Thoracic aorta (tissue), 2 donors: Measurements from ENCODE around the gene ATP6V0A4. TPM values are rescaled to one million over a fixed set of nuclear protein-coding genes. Genes with fewer than 3 reads are reported as not detected.

ENCODE experiments used
- ATAC-seq: fragments of 150-250 bp; one replicate; pipeline ENCODE4 v1.8.0; 2017; ENCODE audit warnings: low read depth; ENCODE audit not compliant: insufficient number of reproducible peaks, low FRiP score
- DNase-seq: peaks from one replicate; pipeline ENCODE4 v3.0.0-alpha.2; 2020; ENCODE audit warnings: low spot score
- H3K27ac ChIP-seq, 2 donors: fragments of 200-600 bp; sonication (generic); 1 replicate in 1 of 2; 2 replicates in 1 of 2; pipeline ENCODE4 v1.5.1; 2016; ENCODE audit warnings: mild to moderate bottlenecking in 2 of 2, moderate library complexity in 2 of 2
- H3K27me3 ChIP-seq: fragments of 200-600 bp; sonication (generic); replicated peaks from 2 replicates; pipeline ENCODE4 v1.6.0; 2016; ENCODE audit warnings: mild to moderate bottlenecking; ENCODE audit not compliant: insufficient read depth
- H3K36me3 ChIP-seq: fragments of 200-600 bp; sonication (generic); one replicate; pipeline ENCODE4 v1.5.1; 2016
- H3K4me1 ChIP-seq, 2 donors: fragments of 200-600 bp; sonication (generic); 1 replicate in 1 of 2; 2 replicates in 1 of 2; pipeline versions ENCODE4 v1.5.1 to v1.6.0; 2016; ENCODE audit warnings: low read depth in 2 of 2, mild to moderate bottlenecking in 1 of 2; ENCODE audit not compliant: control insufficient read depth in 1 of 2
- H3K4me3 ChIP-seq: fragments of 200-600 bp; sonication (generic); 2 replicates; pipeline ENCODE4 v1.5.1; 2016; ENCODE audit warnings: mild to moderate bottlenecking
- H3K9me3 ChIP-seq: fragments of 200-600 bp; sonication (generic); 2 replicates; pipeline ENCODE4 v1.5.1; 2016
- CTCF ChIP-seq: fragments of 200-600 bp; sonication (generic); IDR thresholded peaks from one replicate; pipeline ENCODE4 v1.5.1; 2019; ENCODE audit warnings: antibody characterized with exemption
- total RNA-seq, 2 donors: library from RNA; depleted of rRNA; stranded (reverse); fragments of >200 nt; gene quantifications; one replicate each; pipeline versions ENCODE4 v1.1.0 to v1.2.3, GENCODE V29; 2016

The ATP6V0A4 gene
- total RNA-seq, result not detected

GRCh38 chr7:138797715-138798320 lies at the start of gene ATP6V0A4, which contains the start of gene TMEM213:
TSS of gene ATP6V0A4 (minus strand) at chr7:138798196. CDS start at chr7:138771247, 26,949 bp downstream.
TSS of gene TMEM213 (plus strand) at chr7:138797994. CDS start at chr7:138798105, 111 bp downstream.
- no peak for ATAC-seq
- Histone ChIP-seq H3K9me3 (no peaks in the 10 kb centered on the region), H3K4me3 (no peak within 1 kb of the TSS), H3K4me1 (no peaks in the 10 kb centered on the region), H3K27me3 (no peaks in the 10 kb centered on the region), H3K36me3 (no peaks in the 10 kb centered on the region), H3K27ac (no peak within 1 kb of the TSS)
- no peak for TF ChIP-seq CTCF
- no peak for DNase-seq

DNA sequence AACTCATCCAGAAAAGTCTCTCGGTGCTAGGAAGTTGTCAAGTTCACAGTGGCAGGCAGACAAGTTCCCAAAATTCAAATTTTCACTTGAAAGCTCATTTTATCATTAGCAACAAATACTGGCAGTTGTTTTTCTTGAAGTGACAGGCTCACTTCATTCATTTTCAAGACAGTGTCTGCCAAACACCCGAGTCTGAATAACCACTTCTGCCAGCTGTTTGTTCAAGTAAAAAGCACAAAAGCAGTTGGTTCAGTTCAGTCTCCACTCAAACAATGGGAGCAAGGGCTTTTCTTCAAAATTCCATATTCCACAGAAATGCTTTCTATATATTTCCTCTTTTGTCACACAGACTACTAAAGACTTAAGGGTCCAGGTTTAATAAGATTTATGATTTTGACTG lies 47.7 kb upstream of the ATP6V0A4 start:
- no peaks in the 10 kb centered on the region for H3K4me1 ChIP-seq
- H3K27ac ChIP-seq, result no peak overlapping the region
- no peak overlapping the region for H3K4me3 ChIP-seq
- no peak for TF ChIP-seq CTCF
- no peak for DNase-seq
- H3K36me3 ChIP-seq, result no peaks in the 10 kb centered on the region
- ATAC-seq, result no peak
- H3K27me3 ChIP-seq, result no peaks in the 10 kb centered on the region
- H3K9me3 ChIP-seq, result no peaks in the 10 kb centered on the region

DNA sequence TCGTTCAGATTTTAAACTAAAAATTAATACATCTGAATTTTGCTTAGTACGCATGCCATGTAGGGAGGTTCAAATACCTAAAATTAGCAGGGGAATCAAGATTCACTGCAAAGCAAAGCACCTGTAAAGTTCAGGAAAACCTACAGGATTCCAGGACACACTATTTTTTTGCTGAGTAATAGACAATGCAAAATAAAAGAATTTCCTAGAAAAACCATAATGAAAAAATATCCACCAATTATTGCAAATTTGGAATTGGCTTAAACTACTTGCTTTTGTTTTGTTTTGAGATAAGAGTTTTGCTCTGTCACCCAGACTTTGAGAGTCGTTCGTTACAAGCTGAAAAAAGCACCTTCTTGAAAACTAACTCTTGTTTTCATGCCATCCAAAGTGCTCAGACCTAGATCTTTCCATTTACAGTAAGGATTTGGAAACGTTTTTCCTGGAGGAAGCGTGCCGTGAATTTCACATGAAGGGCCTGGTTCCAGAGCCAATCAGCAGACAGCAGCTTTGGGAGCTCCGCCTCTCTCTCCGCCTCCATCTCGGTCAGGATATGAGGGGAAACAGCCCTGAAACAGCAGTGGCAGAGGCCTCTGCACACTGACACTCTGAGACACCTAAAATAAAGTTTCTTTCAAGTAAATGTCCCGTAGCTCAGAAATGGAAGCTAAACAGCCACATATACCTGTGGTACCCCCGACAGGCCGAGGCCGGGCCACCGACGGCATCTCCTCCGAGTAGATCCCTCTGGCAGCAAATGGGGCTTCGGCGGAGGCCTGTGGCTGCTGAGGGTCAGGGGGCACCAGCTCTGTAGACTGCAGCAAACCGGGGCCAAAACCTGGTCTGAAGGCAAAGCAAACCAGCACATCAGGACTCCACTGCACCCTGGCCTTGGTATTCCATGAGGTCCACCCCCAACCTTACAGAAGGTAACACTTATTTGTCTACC lies 45.9 kb upstream of the ATP6V0A4 start:
- H3K4me1 ChIP-seq, result no peaks in the 10 kb centered on the region
- no peak for ATAC-seq
- DNase-seq, result no peak
- H3K4me3 ChIP-seq, result no peak overlapping the region
- TF ChIP-seq CTCF, result no peak
- H3K27me3 ChIP-seq, result no peaks in the 10 kb centered on the region
- H3K27ac ChIP-seq, result no peak overlapping the region
- no peaks in the 10 kb centered on the region for H3K36me3 ChIP-seq
- H3K9me3 ChIP-seq, result no peaks in the 10 kb centered on the region

GRCh38 chr7:138842111-138842510 lies 44.1 kb upstream of the ATP6V0A4 start:
- H3K27ac ChIP-seq, result no peak overlapping the region
- no peak for ATAC-seq

More at GRCh38 chr7:138842111-138842510, 44.1 kb upstream of the ATP6V0A4 start:
- Histone ChIP-seq H3K4me1 (no peaks in the 10 kb centered on the region), H3K36me3 (no peaks in the 10 kb centered on the region), H3K9me3 (no peaks in the 10 kb centered on the region), H3K4me3 (no peak overlapping the region), H3K27me3 (no peaks in the 10 kb centered on the region)
- DNase-seq, result no peak
- TF ChIP-seq CTCF, result no peak
